ENCODE results near the gene CPHXL.

The CPHXL gene

DNA sequence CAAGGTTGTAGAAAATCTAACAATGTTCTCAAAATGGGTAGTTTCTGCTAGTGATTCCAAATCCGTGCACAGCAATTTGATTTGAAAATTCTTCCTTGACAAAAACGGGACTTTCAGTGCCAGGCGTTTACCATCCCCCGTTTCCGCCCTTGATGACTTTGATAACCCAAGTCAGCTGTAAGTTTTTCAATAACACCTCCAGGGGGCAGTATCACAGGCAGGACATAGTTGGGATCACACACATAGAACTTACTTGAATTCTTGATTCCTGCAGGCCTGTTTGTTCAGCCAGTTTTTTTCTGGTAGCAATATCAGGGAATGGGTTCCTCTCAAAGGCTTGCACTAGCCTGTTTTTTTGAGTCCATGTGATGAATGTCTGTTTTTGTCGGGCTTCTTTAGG, 30.6 kb downstream of the CPHXL start:
- TF ChIP-seq, protein P1, sequence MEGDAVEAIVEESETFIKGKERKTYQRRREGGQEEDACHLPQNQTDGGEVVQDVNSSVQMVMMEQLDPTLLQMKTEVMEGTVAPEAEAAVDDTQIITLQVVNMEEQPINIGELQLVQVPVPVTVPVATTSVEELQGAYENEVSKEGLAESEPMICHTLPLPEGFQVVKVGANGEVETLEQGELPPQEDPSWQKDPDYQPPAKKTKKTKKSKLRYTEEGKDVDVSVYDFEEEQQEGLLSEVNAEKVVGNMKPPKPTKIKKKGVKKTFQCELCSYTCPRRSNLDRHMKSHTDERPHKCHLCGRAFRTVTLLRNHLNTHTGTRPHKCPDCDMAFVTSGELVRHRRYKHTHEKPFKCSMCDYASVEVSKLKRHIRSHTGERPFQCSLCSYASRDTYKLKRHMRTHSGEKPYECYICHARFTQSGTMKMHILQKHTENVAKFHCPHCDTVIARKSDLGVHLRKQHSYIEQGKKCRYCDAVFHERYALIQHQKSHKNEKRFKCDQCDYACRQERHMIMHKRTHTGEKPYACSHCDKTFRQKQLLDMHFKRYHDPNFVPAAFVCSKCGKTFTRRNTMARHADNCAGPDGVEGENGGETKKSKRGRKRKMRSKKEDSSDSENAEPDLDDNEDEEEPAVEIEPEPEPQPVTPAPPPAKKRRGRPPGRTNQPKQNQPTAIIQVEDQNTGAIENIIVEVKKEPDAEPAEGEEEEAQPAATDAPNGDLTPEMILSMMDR (IDR thresholded peaks at IDR 0.05; ENCODE audit: low read depth, low read length, missing control alignments) = no peak
- in situ Hi-C loops (cut with HindIII; ENCODE audit: low sequenced_read_pairs) = no loop called here
- no peak for DNase-seq (ENCODE audit: low read depth)
- H3K4me3 ChIP-seq (ENCODE audit: low read depth, low read length) = no peak overlapping the region

DNA sequence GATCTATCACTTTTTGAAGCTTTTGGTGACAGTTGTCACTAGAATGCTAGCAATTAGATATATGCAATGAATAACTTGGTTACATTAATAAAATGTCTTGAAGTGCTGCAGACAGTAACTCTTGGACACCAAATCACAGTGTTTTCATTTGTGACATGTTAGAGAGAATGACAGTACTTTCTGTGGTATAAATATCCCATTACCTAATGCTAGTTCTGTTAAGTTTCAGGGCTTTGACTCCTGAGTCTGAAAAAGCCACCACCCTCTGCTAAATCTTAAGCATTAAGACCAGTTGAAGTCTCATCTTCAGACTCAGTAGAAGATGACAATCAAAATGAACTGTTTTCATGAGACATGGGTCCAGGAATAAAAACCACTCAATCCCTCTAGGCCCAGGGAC, 38.9 kb downstream of the CPHXL start:
- TF ChIP-seq, protein P1 (IDR thresholded peaks at IDR 0.05; ENCODE audit: low read depth, low read length, missing control alignments) = no peak
- no peak overlapping the region for H3K4me3 ChIP-seq (ENCODE audit: low read depth, low read length)
- DNase-seq (ENCODE audit: low read depth) = no peak
- in situ Hi-C loops (cut with HindIII; ENCODE audit: low sequenced_read_pairs) = no loop called here

DNA sequence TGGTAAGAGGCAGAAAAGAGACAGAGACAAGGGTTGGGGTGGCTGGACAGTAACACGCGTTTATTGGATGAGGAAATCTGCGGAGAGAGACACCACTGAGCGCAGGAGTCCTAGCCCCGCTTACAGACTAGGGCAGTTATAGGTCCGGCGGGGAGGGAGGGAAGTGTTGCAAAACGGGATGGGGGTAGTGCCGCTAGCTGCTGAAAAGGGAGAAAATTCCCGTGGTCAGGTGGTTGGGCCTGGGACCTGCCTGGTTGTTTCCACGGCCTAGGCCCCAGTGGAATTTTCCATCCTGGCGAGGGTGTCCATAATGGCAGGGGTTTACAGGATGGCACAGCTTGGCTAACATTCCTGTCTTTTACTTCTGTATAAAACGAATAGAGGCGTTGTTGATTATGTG, 44.0 kb downstream of the CPHXL start:
- TF ChIP-seq, protein P1 (IDR thresholded peaks at IDR 0.05; ENCODE audit: low read depth, low read length, missing control alignments) = no peak
- H3K4me3 ChIP-seq (ENCODE audit: low read depth, low read length) = no peak overlapping the region
- in situ Hi-C loops (cut with HindIII; ENCODE audit: low sequenced_read_pairs) = no loop called here
- no peak for DNase-seq (ENCODE audit: low read depth)

DNA sequence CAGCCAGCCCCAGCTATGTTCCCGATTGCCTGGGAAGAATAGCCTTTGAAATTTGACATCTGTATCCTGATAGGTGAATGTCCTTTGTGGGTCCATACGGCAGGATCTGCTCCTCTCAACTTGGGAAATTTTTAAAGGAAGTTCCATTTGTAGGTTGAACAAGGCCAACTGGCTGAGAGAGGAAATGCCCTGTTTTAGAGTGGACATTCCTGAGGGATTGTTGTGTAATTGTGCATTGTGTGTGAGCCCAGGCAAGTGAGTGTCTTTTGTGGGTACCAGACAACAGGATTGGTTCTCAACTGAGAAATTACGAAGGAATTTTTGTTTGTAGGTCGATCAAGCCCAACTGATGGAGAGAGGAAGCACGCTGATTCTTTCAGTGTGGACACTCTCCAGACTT, 46.9 kb downstream of the CPHXL start:
- H3K4me3 ChIP-seq (ENCODE audit: low read depth, low read length) = no peak overlapping the region
- in situ Hi-C loops (cut with HindIII; ENCODE audit: low sequenced_read_pairs) = no loop called here
- DNase-seq (ENCODE audit: low read depth) = no peak
- TF ChIP-seq, protein P1 (IDR thresholded peaks at IDR 0.05; ENCODE audit: low read depth, low read length, missing control alignments) = no peak

DNA sequence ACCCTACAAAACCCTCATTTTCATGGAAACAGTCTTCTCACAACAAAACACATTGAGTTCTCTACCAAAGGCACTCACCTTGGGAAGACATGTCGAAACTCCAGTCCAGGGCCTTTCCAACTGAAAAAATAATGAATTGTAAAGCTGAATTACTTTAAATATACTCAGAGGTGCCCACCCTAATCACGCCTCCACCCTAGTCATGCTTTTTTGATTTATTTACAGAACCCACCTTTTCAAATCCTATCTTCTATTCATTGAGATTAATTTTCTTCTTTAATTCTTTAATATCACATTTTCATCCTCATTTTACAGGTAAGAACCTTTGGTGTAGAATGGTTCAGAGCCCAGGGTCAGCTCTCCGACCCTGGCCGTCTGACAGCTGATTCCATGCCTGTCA, 49.4 kb downstream of the CPHXL start, which contains the start of gene CPHXL2:
Gene CPHXL2 (minus strand): TSS at position 101 of the 400 bp plus-strand sequence. CDS start 10 bp downstream, at position 91.
- no peak within 1 kb of the TSS for H3K4me3 ChIP-seq (ENCODE audit: low read depth, low read length)
- DNase-seq (ENCODE audit: low read depth) = no peak
- in situ Hi-C loops (cut with HindIII; ENCODE audit: low sequenced_read_pairs) = no loop called here
- TF ChIP-seq, protein P1 (IDR thresholded peaks at IDR 0.05; ENCODE audit: low read depth, low read length, missing control alignments) = no peak

DNA sequence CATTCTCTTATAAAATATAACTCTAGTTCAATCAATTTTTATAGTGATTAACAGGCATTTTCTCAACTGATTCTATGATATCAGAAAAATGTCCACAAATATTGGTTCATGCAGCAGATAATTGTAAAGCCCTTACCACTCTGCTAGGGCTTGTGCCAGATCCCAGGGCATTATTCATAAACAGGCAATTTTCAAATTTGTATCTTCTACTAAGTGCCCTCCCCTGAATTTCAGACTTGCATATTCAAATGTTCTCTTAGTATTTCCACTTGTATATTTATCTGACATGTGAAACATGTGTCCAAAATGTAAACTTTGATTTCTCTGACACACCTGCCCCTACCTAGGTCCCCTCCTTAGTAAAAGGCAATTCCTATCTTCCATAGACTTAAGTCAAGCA, 58.8 kb downstream of the CPHXL start:
- in situ Hi-C loops (cut with HindIII; ENCODE audit: low sequenced_read_pairs) = no loop called here
- no peak overlapping the region for H3K4me3 ChIP-seq (ENCODE audit: low read depth, low read length)
- TF ChIP-seq, protein P1 (IDR thresholded peaks at IDR 0.05; ENCODE audit: low read depth, low read length, missing control alignments) = no peak
- DNase-seq (ENCODE audit: low read depth) = no peak

Measured in astrocyte of the cerebellum (primary cell).